GDM1 (cell line): ENCODE results near the gene GINS1.

ENCODE experiments used
- DNase-seq: peaks from one replicate; lab custom pipeline; 2025; lab: John Stamatoyannopoulos, UW

Gene GINS1

GRCh38 chr20:25477014-25477882 is 69.8 kb downstream of the GINS1 start:
- DNase-seq = no peak

- DNase-seq = no peak
These were observed 71.6 kb downstream of the GINS1 start for GRCh38 chr20:25478889-25479568.

- no peak for DNase-seq
These were observed 72.2 kb downstream of the GINS1 start for GRCh38 chr20:25479638-25480037.

GRCh38 chr20:25480156-25480555 is 72.7 kb downstream of the GINS1 start:
- DNase-seq = no peak

GRCh38 chr20:25480797-25481196 is 73.3 kb downstream of the GINS1 start:
- no peak for DNase-seq

- DNase-seq = no peak
These were observed 73.9 kb downstream of the GINS1 start for GRCh38 chr20:25481235-25481917.

- no peak for DNase-seq
These were observed 74.4 kb downstream of the GINS1 start for GRCh38 chr20:25481918-25482253.

- no peak for DNase-seq
These were observed 76.1 kb downstream of the GINS1 start for GRCh38 chr20:25483431-25484132.

GRCh38 chr20:25484224-25484846 is 76.9 kb downstream of the GINS1 start:
- no peak for DNase-seq

GRCh38 chr20:25484911-25485511 is 77.5 kb downstream of the GINS1 start:
- no peak for DNase-seq

GRCh38 chr20:25485872-25486271 is 78.4 kb downstream of the GINS1 start:
- no peak for DNase-seq

- DNase-seq = no peak
These were observed 78.9 kb downstream of the GINS1 start for GRCh38 chr20:25486377-25486776.

- DNase-seq = no peak
These were observed 79.8 kb downstream of the GINS1 start for GRCh38 chr20:25487306-25487705.

- no peak for DNase-seq
These were observed 80.5 kb downstream of the GINS1 start for GRCh38 chr20:25487975-25488374.

GRCh38 chr20:25489221-25489871 is 81.9 kb downstream of the GINS1 start:
- DNase-seq = no peak

GRCh38 chr20:25490656-25491445 is 83.4 kb downstream of the GINS1 start:
- DNase-seq = no peak

GRCh38 chr20:25491446-25492038 is 84.1 kb downstream of the GINS1 start:
- DNase-seq = no peak

- DNase-seq = no peak
These were observed 85.7 kb downstream of the GINS1 start for GRCh38 chr20:25493137-25493536.

GRCh38 chr20:25493748-25494505 is 86.5 kb downstream of the GINS1 start:
- DNase-seq = no peak
